Adipocyte (in vitro differentiated cells): Measurements from ENCODE around the gene KLRC3.
"Not testable (repeated sequence)": the region's sequence is repeated elsewhere in the genome, so short reads cannot be mapped to it uniquely, and the experiment has no call there.

ENCODE experiments used
- DNase-seq: peaks from one replicate; pipeline ENCODE4 v3.0.0-alpha.2; 2015; ENCODE audit warnings: low read depth
- H3K27me3 ChIP-seq: replicated peaks from 2 replicates; pipeline ENCODE4 v1.7.0; 2013; ENCODE audit warnings: mild to moderate bottlenecking, low read length, moderate library complexity; ENCODE audit not compliant: control insufficient read depth, insufficient read depth
- H3K36me3 ChIP-seq: 2 replicates; pipeline ENCODE4 v1.7.0; 2013; ENCODE audit warnings: low read length, mild to moderate bottlenecking, moderate library complexity; ENCODE audit not compliant: control insufficient read depth, insufficient read depth, severe bottlenecking
- H3K4me1 ChIP-seq: 2 replicates; pipeline ENCODE4 v1.7.0; 2013; ENCODE audit warnings: mild to moderate bottlenecking, low read length, moderate library complexity; ENCODE audit not compliant: control insufficient read depth, insufficient read depth
- H3K4me3 ChIP-seq: 2 replicates; pipeline ENCODE4 v1.7.0; 2013; ENCODE audit warnings: mild to moderate bottlenecking, low read length, moderate library complexity
- H3K9ac ChIP-seq: 2 replicates; pipeline ENCODE4 v1.7.0; 2013; ENCODE audit warnings: mild to moderate bottlenecking, low read length, moderate library complexity
- H3K9me3 ChIP-seq: 2 replicates; pipeline ENCODE4 v1.7.0; 2013; ENCODE audit warnings: mild to moderate bottlenecking, low read length, moderate library complexity; ENCODE audit not compliant: control insufficient read depth

The KLRC3 gene

DNA sequence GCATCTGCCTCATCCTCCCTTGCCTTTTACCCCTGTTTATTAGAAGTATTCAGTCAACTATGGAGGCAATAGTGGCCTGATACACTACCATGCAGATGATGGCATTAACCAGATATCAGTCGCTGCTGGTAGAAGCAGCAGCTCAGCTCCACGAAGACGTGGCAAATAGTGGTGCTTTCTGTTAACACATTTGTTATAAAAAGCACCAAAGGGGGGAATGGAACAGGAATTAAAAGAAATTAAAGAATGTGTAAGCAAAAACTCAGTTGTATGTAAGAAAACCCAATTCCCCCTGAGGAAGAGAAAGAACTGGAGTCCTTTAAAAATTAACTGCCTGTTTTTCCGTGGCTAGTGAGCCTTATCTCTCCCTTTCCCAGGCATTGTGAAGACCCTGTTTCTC, 52.7 kb downstream of the KLRC3 start:
- DNase-seq, H3K36me3 ChIP-seq, H3K9ac ChIP-seq, H3K9me3 ChIP-seq, H3K4me3 ChIP-seq, H3K27me3 ChIP-seq: not testable (repeated sequence)
- peaks cover 33% of the 10 kb centered on the region for H3K4me1 ChIP-seq

GRCh38 chr12:10366875-10367274, 53.5 kb downstream of the KLRC3 start:
- no peaks in the 10 kb centered on the region for H3K27me3 ChIP-seq
- DNase-seq, result peak; percentile 80
- H3K9ac ChIP-seq, result no peak overlapping the region
- H3K4me1 ChIP-seq, result peaks cover 33% of the 10 kb centered on the region
- peaks cover 6% of the 10 kb centered on the region for H3K9me3 ChIP-seq
- H3K36me3 ChIP-seq, result no peaks in the 10 kb centered on the region
- H3K4me3 ChIP-seq, result no peak overlapping the region

GRCh38 chr12:10365696-10366405, 54.5 kb downstream of the KLRC3 start:
- peaks cover 6% of the 10 kb centered on the region for H3K9me3 ChIP-seq
- DNase-seq, result no peak
- H3K4me1 ChIP-seq, result peaks cover 33% of the 10 kb centered on the region
- H3K9ac ChIP-seq, result peak overlapping the region; percentile 87
- H3K36me3 ChIP-seq, result no peaks in the 10 kb centered on the region
- H3K27me3 ChIP-seq, result no peaks in the 10 kb centered on the region
- H3K4me3 ChIP-seq, result peak overlapping the region; percentile 88

- H3K9me3 ChIP-seq, result peaks cover 6% of the 10 kb centered on the region
- H3K9ac ChIP-seq, result peak overlapping the region; percentile 87
- H3K36me3 ChIP-seq, result no peaks in the 10 kb centered on the region
- DNase-seq, result peak; percentile 90
- H3K4me1 ChIP-seq, result peaks cover 33% of the 10 kb centered on the region
- H3K27me3 ChIP-seq, result no peaks in the 10 kb centered on the region
- H3K4me3 ChIP-seq, result peak overlapping the region; percentile 88
These were observed 55.4 kb downstream of the KLRC3 start for GRCh38 chr12:10364815-10365622.

- H3K4me3 ChIP-seq, result peak overlapping the region; percentile 88
- peak overlapping the region; percentile 87 for H3K9ac ChIP-seq
- no peaks in the 10 kb centered on the region for H3K36me3 ChIP-seq
- no peaks in the 10 kb centered on the region for H3K27me3 ChIP-seq
- peaks cover 33% of the 10 kb centered on the region for H3K4me1 ChIP-seq
- DNase-seq, result peak; percentile 61
- H3K9me3 ChIP-seq, result peaks cover 6% of the 10 kb centered on the region
These were observed 56.2 kb downstream of the KLRC3 start for GRCh38 chr12:10363914-10364814.

DNA sequence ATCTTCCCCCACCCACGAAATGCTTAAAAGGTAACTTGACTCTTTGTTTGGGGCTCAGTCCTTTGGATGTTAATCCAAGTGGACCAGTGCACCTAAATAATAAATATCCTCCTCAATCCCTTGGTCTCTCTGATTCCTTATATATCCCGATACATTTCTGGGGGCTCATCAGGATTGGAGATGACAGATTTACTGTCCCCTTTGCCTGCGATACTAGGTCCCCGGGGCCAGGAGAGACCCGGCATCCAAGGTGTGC, 56.8 kb downstream of the KLRC3 start:
- no peaks in the 10 kb centered on the region for H3K36me3 ChIP-seq
- no peaks in the 10 kb centered on the region for H3K27me3 ChIP-seq
- peak overlapping the region; percentile 87 for H3K9ac ChIP-seq
- H3K4me3 ChIP-seq, result peak overlapping the region; percentile 88
- no peak for DNase-seq
- H3K4me1 ChIP-seq, result peaks cover 33% of the 10 kb centered on the region
- H3K9me3 ChIP-seq, result peaks cover 6% of the 10 kb centered on the region

GRCh38 chr12:10362828-10363657, 57.4 kb downstream of the KLRC3 start:
- Histone ChIP-seq H3K27me3 (no peaks in the 10 kb centered on the region), H3K9me3 (peaks cover 6% of the 10 kb centered on the region), H3K4me1 (peaks cover 33% of the 10 kb centered on the region), H3K4me3 (peak overlapping the region; percentile 88), H3K36me3 (no peaks in the 10 kb centered on the region), H3K9ac (peak overlapping the region; percentile 87)
- no peak for DNase-seq

- peak overlapping the region; percentile 87 for H3K9ac ChIP-seq
These were observed 58.1 kb downstream of the KLRC3 start for GRCh38 chr12:10362325-10362724.

More at GRCh38 chr12:10362325-10362724, 58.1 kb downstream of the KLRC3 start:
- Histone ChIP-seq H3K4me3 (no peak overlapping the region), H3K4me1 (peaks cover 33% of the 10 kb centered on the region), H3K36me3 (no peaks in the 10 kb centered on the region), H3K9me3 (no peaks in the 10 kb centered on the region), H3K27me3 (no peaks in the 10 kb centered on the region)
- DNase-seq, result no peak
